K562 (cell line): Measurements from ENCODE around the gene CHMP3. TPM values are rescaled to one million over a fixed set of nuclear protein-coding genes. Genes with fewer than 3 reads are reported as not detected.

Experiments used
- ATAC-seq: fragments of 200-7000 bp; cut with Tn5 transposase; 3 replicates; pipeline ENCODE4 v1.9.1; 2020; ENCODE audit warnings: moderate library complexity
- BruUV-seq: library from RNA; stranded (reverse); fragments of 400-500 nt; replicated peaks from 2 replicates; lab custom pipeline; 2021; lab: Mats Ljungman, UMichigan
- CTCF ChIA-PET: fragments of 300-600 bp; formaldehyde crosslinking; extraction: SDS; loops from one replicate; lab custom pipeline; 2021; ENCODE audit warnings: low intra/inter-chr PET ratio; lab: Yijun Ruan, JAX
- POLR2A ChIA-PET: fragments of 300-600, 350-650 bp; sonication (Branson Sonifier 250); formaldehyde crosslinking; extraction: SDS; loops from one replicate; lab custom pipeline; 2021; ENCODE audit warnings: antibody characterized with exemption, inconsistent platforms; lab: Yijun Ruan, JAX
- DNase-seq, 4 experiments: peaks; one replicate each; pipeline versions ENCODE4 v3.0.0 to v3.0.0-alpha.2; 2011 to 2018; ENCODE audit warnings: low spot score in 3 of 4, mixed read lengths in 3 of 4; ENCODE audit errors: extremely low read depth in 1 of 4
- FAIRE-seq: peaks from 2 replicates; lab custom pipeline; 2011; peaks lifted over from hg19 to GRCh38; lab: Jason Lieb, UNC
- H2AFZ ChIP-seq: 2 replicates; pipeline ENCODE4 v1.6.0; 2011; ENCODE audit warnings: low read depth, low read length, control low read depth, inconsistent platforms
- H3K27ac ChIP-seq: fragments of 200-600 bp; 3 replicates; pipeline ENCODE4 v1.8.0; 2011; ENCODE audit warnings: low read depth, mild to moderate bottlenecking, control low read depth, inconsistent platforms, low read length, moderate library complexity, mixed read lengths; ENCODE audit errors: extremely low read depth
- H3K27me3 ChIP-seq, 2 experiments: fragments of 300-600 bp in 1 of 2; 2 replicates in 1 of 2; 3 replicates in 1 of 2; pipeline versions ENCODE4 v1.6.0 to v1.8.0; 2011; ENCODE audit warnings: inconsistent platforms in 2 of 2, low read length in 2 of 2, mild to moderate bottlenecking in 1 of 2, mixed read lengths in 1 of 2, moderate library complexity in 1 of 2; ENCODE audit not compliant: control insufficient read depth in 2 of 2, insufficient read depth in 2 of 2
- H3K36me3 ChIP-seq: fragments of 300-600 bp; 3 replicates; pipeline ENCODE4 v1.8.0; 2011; ENCODE audit warnings: mild to moderate bottlenecking, low read length, inconsistent platforms; ENCODE audit not compliant: control insufficient read depth, insufficient read depth
- H3K4me1 ChIP-seq, 2 experiments: fragments of 200-600 bp in 1 of 2; replicated peaks in 1 of 2; 2 replicates in 1 of 2; 3 replicates in 1 of 2; pipeline versions ENCODE4 v1.5.1 to v1.8.0; 2011; ENCODE audit warnings: inconsistent platforms in 2 of 2, low read length in 2 of 2, mild to moderate bottlenecking in 1 of 2, mixed read lengths in 1 of 2, moderate library complexity in 1 of 2; ENCODE audit not compliant: control insufficient read depth in 2 of 2, insufficient read depth in 2 of 2
- H3K4me2 ChIP-seq: 2 replicates; pipeline ENCODE4 v1.6.1; 2011; ENCODE audit warnings: low read length, control low read depth, inconsistent platforms, mixed read lengths; ENCODE audit not compliant: insufficient read depth
- H3K4me3 ChIP-seq: fragments of 200-600 bp; sonication (generic), shearing (Covaris generic); 2 replicates; pipeline ENCODE4 v1.5.1; 2016; ENCODE audit warnings: control low read depth, inconsistent platforms
- H3K79me2 ChIP-seq: fragments of 200-600 bp; 3 replicates; pipeline ENCODE4 v1.8.0; 2011; ENCODE audit warnings: low read length, inconsistent platforms; ENCODE audit not compliant: control insufficient read depth, insufficient read depth
- H3K9ac ChIP-seq, 2 experiments: 2 replicates each; pipeline versions ENCODE4 v1.6.0 to v1.6.1; 2011; ENCODE audit warnings: low read depth in 2 of 2, low read length in 2 of 2, control low read depth in 1 of 2, inconsistent platforms in 1 of 2, mild to moderate bottlenecking in 1 of 2, mixed read lengths in 1 of 2; ENCODE audit not compliant: insufficient read depth in 1 of 2
- H3K9me1 ChIP-seq: one replicate; pipeline ENCODE4 v1.6.0; 2011; ENCODE audit warnings: inconsistent platforms, mild to moderate bottlenecking, low read length, moderate library complexity; ENCODE audit not compliant: control insufficient read depth, insufficient read depth
- H3K9me3 ChIP-seq: replicated peaks from 2 replicates; pipeline ENCODE4 v1.5.1; 2011; ENCODE audit warnings: low read depth, low read length, inconsistent platforms; ENCODE audit not compliant: control insufficient read depth, insufficient read depth
- H4K20me1 ChIP-seq: replicated peaks from 2 replicates; pipeline ENCODE4 v1.6.1; 2011; ENCODE audit warnings: low read length, inconsistent platforms, mixed read lengths; ENCODE audit not compliant: control insufficient read depth, insufficient read depth
- CHD4 ChIP-seq: fragments of 200-600 bp; sonication (generic); IDR thresholded peaks from 3 replicates; pipeline ENCODE4 v1.6.1; 2012; ENCODE audit warnings: low read depth, mild to moderate bottlenecking, mixed read lengths, low read length, inconsistent platforms; ENCODE audit not compliant: insufficient read depth, insufficient replicate concordance, poor library complexity, severe bottlenecking
- DIDO1 ChIP-seq: fragments of 450-650 bp; IDR thresholded peaks from 2 replicates; pipeline ENCODE4 v1.6.1; 2016; ENCODE audit warnings: low read depth, missing biosample characterization, missing genetic modification characterization
- ETV5 ChIP-seq: sonication (generic); formaldehyde crosslinking; IDR thresholded peaks from 2 replicates; pipeline ENCODE4 v1.4.0; 2020; ENCODE audit warnings: low read depth, mild to moderate bottlenecking, missing genetic modification reagents
- LEF1 ChIP-seq: fragments of 450-650 bp; IDR thresholded peaks from 2 replicates; pipeline ENCODE4 v1.6.1; 2016; ENCODE audit warnings: mild to moderate bottlenecking
- NFIX ChIP-seq: fragments of 250-450 bp; sonication (Bioruptor Pico); IDR thresholded peaks from 2 replicates; pipeline ENCODE4 v1.4.0; 2020; ENCODE audit warnings: low read depth, mild to moderate bottlenecking, moderate library complexity
- POLR2G ChIP-seq: fragments of 200-400 bp; formaldehyde crosslinking; IDR thresholded peaks from 2 replicates; pipeline ENCODE4 v1.6.1; 2017; ENCODE audit warnings: low read depth, mild to moderate bottlenecking, antibody characterized with exemption, low read length, moderate library complexity
- RBM34 ChIP-seq: fragments of 200-400 bp; formaldehyde crosslinking; IDR thresholded peaks from 2 replicates; pipeline ENCODE4 v1.6.1; 2018; ENCODE audit warnings: low read length, borderline replicate concordance; ENCODE audit not compliant: insufficient read depth
- TCF7 ChIP-seq: sonication (generic); IDR thresholded peaks from 2 replicates; pipeline ENCODE4 v1.6.1; 2016; ENCODE audit warnings: antibody characterized with exemption, borderline replicate concordance
- WGBS: fragments of 100-300 bp; shearing (Covaris generic); methylation state at CpG from one replicate; pipeline ENCODE4 v1.1.6; 2016; ENCODE audit warnings: low coverage, mixed read lengths; ENCODE audit not compliant: insufficient coverage; ENCODE audit errors: missing lambda C conversion rate; 5-methylcytosine and 5-hydroxymethylcytosine counted together
- in situ Hi-C: fragments of 300-500 bp; cut with MboI; formaldehyde crosslinking; loops from 4 replicates; pipeline ENCODE4 v1.15.0; 2018; ENCODE audit warnings: inconsistent platforms, mixed read lengths
- intact Hi-C: fragments of 100-400 bp; cut with micrococcal nuclease; formaldehyde crosslinking; loops from 2 replicates; pipeline ENCODE4 v1.14.2; 2022
- polyA plus RNA-seq, 8 experiments: library from polyadenylated mRNA; depleted of rRNA in 4 of 8; stranded (reverse) in 5 of 8; unstranded in 3 of 8; fragments of >200 nt; fragmentation: Nextera tagmentation in 2 of 8; fragmentation: Illumina TruSeq in 1 of 8; extraction: Ambion mirVana in 2 of 8; extraction: Trizol in 1 of 8; gene quantifications; 2 replicates each; pipeline versions ENCODE4 v1.2.1 to v1.2.3, GENCODE V29; 2011 to 2014; ENCODE audit warnings: inconsistent platforms in 1 of 8, missing spikeins in 1 of 8
- total RNA-seq, 7 experiments: library from RNA; depleted of rRNA in 6 of 7; stranded (reverse); fragments of >200 nt in 6 of 7; fragmentation: Illumina TruSeq in 2 of 7; extraction: Trizol in 2 of 7; gene quantifications; 2 replicates each; pipeline versions ENCODE4 v1.2.1 to v1.2.3, GENCODE V29; 2011 to 2021; ENCODE audit warnings: low replicate concordance in 1 of 7
- TF ChIP-seq, protein P1 (sequence below), 2 experiments: fragments of 200-800 bp in 1 of 2; sonication (Bioruptor generic) in 1 of 2; sonication (generic) in 1 of 2; formaldehyde crosslinking in 1 of 2; IDR thresholded peaks in 1 of 2; conservative IDR thresholded peaks in 1 of 2; 2 replicates each; pipeline versions ENCODE4 v1.5.0 to v1.6.1; 2016 to 2020; ENCODE audit warnings: missing compliant biosample characterization in 1 of 2, missing genetic modification characterization in 1 of 2, missing genetic modification reagents in 1 of 2

Gene CHMP3
- total and polyA plus RNA-seq, 9 of the 15 experiments (the other 6 are each of a cell fraction or from before 2014, with no cell fraction given), result 20.6 to 52.5 (median 31.7) TPM

DNA sequence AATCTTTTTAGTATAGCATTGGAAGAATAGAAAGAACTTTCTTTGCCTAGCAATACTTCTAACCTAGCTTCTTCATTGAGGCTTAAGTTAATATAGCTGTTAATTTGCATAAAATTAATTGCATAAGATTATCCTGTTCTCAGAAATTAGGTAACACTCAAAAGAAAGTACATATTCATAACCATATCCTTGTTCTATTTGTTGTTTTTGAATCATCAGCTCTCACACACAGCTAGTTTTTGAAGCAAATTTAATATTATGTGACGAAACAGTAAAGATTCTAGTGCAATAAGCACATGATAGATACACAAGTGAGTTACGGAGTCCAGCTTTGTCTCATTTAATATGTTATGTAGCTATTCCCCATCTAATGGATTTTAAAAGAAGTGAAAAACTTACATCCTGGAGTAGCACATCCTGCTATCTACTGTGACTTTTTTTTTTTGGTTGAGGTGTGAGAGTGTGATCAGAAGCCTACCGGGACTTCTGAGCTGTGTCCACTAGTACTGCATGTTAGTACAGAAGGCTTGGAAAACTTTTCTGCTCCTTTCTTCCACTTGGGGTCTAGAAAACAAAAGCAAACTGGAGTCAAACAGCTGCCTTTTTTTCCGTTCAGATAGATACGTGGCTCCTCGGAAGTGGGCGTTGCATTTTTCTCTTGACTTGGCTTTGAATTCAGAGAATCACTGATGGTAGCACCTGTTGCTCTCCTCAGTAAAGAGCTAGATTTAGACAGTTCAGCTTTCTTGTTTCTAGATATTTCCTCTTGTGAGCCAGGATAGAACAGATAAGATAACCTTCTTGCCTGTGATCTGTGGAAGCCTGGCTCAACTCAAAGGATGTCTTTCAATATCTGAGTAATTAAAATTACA, 94.8 kb downstream of the CHMP3 start:
- H3K79me2 ChIP-seq, result 0 out of 3 replicates have a peak, but pooled peaks cover 3% of the 10 kb centered on the region
- POLR2A ChIA-PET, result interaction anchor here (0.6 to 2.5 kb wide), 8 partner anchors 9 to 26 kb away, joined by 3 to 16 read pairs (median 4); no protein-coding TSS in a partner anchor
- FAIRE-seq (no peak), ATAC-seq (no peak), DNase-seq (no peak)
- no peaks in the 10 kb centered on the region for H3K9me3 ChIP-seq
- TF ChIP-seq, protein P1, sequence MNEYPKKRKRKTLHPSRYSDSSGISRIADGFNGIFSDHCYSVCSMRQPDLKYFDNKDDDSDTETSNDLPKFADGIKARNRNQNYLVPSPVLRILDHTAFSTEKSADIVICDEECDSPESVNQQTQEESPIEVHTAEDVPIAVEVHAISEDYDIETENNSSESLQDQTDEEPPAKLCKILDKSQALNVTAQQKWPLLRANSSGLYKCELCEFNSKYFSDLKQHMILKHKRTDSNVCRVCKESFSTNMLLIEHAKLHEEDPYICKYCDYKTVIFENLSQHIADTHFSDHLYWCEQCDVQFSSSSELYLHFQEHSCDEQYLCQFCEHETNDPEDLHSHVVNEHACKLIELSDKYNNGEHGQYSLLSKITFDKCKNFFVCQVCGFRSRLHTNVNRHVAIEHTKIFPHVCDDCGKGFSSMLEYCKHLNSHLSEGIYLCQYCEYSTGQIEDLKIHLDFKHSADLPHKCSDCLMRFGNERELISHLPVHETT (CRISPR knock-in tag; conservative IDR thresholded peaks at IDR 0.05 in 1 of 2, IDR thresholded peaks at IDR 0.05 in 1 of 2), result no peak
- TF ChIP-seq DIDO1 (tag) (no peak), NFIX (CRISPR knock-in tag) (no peak), CHD4 (no peak), ETV5 (CRISPR knock-in tag) (no peak), TCF7 (no peak), LEF1 (no peak), POLR2G (no peak), RBM34 (no peak)
- no peaks in the 10 kb centered on the region for H3K9me1 ChIP-seq
- H3K9ac ChIP-seq, result no peak overlapping the region
- H3K36me3 ChIP-seq, result peaks cover 93% of the 10 kb centered on the region
- intact Hi-C loops, result no loop called here
- CTCF ChIA-PET, result no interaction called here
- no peaks in the 10 kb centered on the region for H3K27me3 ChIP-seq
- in situ Hi-C loops, result no loop called here
- no peak overlapping the region for H3K4me2 ChIP-seq
- BruUV-seq, result no TSS peak
- WGBS, result 80% methylated on average over 7 of the region's 7 CpGs
- no peak overlapping the region for H2AFZ ChIP-seq
- no peaks in the 10 kb centered on the region for H4K20me1 ChIP-seq
- H3K4me1 ChIP-seq, result no peaks in the 10 kb centered on the region
- H3K27ac ChIP-seq, result no peak overlapping the region
- no peak overlapping the region for H3K4me3 ChIP-seq
